Activated CD4-positive, alpha-beta T cell treated with anti-CD3 and anti-CD28 coated beads for 1 hour (primary cell): ENCODE data around the gene TRAPPC10.

Experiments used
- DNase-seq: peaks from one replicate; pipeline ENCODE4 v3.0.0-alpha.2; 2020

Gene TRAPPC10

DNA sequence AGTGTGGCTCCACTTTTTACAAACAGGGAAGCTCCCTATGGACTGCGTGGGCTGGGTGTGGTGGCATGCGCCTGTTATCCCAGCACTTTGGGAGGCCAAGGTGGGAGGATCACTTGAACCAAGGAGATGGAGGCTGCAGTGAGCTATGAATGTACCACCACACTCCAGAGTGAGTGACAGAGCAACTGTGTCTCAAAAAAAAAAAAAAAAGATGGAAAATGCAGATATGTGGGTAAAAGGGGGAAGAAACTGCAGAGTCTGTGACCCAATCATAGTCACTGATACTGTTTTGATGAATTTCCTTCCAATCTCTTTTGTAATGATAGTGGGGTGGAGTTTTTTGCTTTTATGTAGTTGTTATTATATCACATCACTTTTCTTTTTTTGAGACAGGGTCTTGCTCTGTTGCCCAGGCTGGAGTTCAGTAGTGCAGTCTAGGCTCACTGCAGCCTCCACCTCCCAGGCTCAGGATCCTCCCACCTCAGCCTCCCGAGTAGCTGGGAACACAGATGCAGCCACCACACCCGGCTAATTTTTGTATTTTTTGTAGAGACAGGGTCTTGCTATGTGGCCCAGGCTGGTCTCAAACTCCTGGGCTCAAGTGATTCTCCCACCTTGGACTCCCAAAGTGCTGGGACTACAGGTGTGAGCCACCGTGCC is 8.7 kb upstream of the TRAPPC10 start:
- no peak for DNase-seq

DNA sequence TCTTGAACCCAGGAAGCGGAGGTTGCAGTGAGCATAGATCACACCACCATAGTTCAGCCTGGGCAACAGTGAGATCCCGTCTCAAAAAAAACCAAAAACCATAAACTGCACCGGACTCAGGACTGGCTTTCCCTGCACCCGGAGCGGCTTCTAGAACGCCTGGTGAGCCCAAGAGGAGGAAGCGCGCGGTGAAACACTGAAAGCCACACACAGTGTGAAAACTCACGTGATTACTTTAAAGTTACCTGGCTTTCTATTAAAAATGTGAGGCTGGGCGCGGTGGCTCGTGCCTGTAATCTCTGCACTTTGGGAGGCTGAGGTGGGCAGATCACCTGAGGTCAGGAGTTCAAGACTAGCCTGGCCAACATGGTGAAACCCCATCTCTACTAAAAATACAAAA is 7.0 kb upstream of the TRAPPC10 start:
- DNase-seq = no peak

DNA sequence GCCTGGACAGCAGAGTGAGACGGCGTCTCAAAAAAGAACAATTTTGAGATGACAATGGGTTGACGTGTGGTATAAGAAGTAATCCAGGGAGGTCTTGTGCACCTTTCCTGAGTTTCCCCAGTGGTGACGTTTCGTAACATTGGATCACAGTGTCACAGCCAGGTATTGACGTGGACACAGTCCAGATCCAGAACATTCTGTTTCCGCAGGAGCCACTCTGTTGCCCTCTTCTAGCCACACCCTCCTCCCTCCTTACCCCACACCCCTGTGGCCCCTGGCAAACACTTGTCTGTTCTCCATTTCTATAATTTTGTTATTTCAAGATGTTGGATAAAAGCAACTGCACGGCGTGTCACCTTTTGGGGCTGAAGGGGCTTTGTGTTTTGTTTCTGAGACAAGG is 6.5 kb upstream of the TRAPPC10 start:
- DNase-seq = no peak

DNA sequence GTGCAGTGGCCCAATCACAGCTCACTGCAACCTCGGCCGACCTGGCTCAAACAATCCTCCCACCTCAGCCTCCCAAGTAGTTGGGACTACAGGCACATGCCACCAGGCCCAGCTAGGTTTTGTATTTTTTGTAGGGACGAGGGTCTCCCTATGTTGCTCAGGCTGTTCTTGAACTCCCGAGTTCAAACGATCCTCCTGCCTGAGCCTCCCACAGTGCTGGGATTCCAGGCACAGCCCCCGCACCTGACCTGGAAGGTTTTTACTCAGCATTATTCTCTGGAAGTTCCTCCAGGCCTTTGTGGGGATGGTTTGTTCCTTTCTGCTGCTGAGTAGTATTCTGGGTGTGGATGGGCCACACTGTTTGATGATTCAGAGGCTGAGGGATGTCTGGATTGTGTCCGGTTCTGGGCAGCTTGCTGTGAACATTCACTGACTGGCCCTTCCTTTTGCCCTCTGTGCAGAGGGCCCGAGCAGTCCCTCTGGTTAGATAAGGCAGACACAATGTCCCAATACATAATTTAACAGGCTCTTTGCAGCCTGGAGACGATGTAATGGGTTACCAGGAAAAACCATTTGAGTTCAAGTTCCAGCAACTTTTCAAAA is 6.0 kb upstream of the TRAPPC10 start:
- DNase-seq = no peak

DNA sequence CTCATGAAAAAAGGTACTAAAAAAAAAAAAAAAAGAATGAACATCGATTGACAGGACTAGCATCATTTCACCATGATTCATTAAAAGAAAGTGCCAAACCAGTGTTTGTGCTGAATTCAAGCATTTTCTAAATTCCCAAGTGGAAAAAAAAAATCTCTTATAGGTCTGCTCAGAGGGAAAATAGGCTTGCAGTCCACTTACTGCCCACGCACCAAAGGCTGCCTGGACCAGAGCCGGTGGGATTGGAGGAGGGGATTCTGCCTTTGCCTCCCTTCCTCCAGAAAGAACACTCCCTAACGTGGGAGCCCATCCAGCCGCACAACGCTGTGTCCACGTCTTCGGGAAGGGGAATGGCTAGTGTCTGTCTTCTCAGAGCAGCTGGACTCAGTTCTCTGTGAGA is 5.5 kb upstream of the TRAPPC10 start:
- DNase-seq = no peak

DNA sequence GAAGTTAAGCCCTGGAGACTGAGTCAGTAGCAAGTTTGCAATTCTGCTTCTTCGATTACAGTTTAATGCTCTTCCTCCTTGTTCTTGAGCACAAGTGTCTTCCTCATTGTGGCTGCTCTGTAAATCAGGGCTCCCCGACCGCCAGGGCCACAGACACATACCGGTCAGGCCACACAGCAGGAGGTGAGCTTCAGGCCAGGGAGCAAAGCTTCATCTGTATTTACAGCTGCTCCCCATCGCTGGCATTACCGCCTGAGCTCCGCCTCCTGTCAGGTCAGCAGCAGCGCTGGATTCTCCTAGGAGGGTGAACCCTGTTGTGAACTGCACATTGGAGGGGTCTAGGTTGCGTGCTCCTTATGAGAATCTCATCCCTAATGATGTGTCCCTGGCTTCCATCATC is 1.7 kb upstream of the TRAPPC10 start:
- no peak for DNase-seq

DNA sequence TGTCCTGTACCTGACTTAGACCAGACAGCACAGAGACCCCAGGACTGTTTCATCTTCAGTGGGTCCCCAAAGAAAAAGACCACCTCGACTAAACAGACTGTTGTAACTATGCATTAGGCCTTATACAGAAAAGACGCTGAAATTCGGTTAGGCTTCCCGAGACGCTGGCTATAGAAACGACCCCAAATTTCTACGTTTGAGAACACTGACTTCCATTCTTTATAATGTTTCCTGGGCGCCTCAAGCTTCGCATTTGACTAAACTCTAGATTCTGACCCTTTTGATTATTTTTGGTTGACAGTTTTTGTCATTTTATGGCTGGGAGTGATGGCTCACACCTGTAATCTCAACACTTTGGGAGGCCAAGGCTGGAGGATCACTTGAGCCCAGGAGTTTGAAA is 986 bp upstream of the TRAPPC10 start:
- DNase-seq = no peak

DNA sequence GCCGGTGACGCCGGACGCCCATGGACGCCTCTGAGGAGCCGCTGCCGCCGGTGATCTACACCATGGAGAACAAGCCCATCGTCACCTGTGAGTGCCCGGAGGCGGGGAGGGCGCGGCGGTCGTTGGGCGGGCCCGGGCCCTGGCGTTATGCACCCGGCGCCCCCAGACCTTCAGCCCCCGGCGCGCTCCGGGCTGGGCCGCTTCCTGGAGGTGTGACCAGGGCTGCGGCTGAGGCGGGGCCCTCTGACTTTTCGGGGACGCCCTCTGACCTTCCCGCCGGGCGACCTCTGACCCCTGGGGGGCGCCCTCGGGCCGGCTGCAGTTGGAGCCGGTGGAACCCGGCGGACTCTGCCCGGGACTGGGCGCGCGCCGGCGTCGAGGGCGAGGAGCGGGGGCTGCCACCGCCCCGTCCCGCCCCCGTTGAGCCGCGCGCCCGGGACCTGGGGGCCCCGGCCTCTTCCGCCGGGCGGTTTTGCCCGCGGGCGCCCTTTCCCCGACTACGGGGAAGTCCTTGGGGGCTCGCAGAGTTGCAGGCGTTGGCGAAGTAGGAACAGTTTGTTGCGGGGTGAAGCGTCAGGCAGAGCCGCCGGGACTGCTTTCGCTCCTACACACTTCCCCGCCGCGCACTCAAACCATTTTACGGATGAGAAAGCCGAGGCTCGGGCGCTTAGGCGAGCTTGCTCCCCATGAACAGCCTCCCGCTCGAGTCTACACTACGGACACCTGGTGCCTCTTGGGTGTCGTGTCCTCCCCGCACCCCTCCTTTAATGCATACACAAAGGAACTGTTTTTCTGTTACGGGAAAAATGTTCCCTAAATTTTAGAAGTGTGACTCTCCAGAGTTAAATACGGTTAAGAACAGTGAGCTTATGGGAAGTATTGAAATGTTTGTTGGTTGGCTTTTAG is 618 bp downstream of the TRAPPC10 start:
- peak; percentile 75 for DNase-seq

DNA sequence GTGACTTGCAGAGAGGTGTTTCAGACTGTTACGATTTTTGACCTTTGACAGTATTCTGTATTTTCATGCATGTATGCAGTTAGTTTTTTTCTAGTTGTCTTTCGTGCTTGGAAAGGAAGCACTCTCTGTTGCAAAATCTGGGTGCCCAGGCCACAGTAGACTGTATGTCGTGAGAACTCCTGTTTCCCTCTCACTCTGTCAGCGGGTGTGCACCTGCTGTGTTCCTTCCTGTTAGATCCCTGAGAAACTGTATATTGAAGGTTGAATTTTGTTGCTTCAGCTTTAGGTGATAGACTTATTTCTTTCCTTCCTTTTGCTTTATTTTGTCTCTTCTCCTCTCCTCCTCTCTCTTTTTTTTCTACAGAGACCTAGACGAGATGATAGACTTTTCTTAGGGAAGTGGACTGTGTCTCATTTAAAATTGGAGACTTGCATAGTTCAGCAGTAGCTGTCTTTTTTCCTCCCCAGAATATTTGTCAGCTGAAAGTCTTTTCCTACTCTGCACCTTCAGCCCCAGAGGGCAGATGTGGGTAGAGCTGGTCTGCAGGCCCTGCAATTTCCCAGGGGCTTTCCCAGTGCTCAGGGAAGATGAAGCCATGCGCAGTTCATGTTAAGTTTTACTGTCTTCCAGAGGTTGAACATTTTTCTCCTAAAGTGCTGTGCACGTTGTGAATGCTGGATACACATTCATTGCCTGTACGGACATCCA is 1.4 kb downstream of the TRAPPC10 start:
- no peak for DNase-seq

DNA sequence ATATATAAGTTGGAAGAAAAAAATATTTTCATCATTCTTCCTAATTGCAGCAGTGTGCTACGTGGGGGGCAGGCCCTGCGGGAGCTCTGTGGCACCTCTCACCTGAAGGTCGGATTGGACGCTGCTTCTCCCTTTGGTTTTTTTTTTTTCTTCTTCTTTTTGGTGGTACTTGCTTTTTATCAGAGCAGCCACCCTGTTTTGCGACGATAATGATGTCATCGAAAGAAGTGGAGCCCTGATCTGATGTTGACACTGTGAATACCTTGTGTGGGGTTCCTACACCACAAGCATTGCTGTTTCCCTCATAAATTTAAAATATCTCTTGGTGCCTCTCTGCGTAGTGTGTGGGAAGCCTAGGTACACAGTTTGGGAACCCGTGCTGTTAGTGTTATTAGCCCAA is 5.5 kb downstream of the TRAPPC10 start:
- DNase-seq = no peak

DNA sequence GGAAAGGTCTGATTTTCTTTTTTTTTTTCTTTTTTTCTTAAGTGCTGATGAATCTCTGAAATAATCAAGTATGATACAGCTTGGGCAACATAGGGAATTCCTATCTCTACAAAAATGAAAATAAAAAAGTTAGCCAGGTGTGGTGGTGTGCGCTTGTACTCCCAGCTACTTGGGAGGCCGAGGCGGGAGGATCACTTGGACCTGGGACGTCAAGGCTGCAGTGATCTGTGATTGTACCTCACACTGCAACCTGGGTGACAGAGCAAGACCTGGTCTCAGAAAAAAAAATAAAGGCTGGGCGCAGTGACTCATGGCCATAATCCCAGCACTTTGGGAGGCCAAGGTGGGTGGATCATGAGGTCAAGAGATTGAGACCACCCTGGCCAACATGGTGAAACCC is 6.0 kb downstream of the TRAPPC10 start:
- no peak for DNase-seq

DNA sequence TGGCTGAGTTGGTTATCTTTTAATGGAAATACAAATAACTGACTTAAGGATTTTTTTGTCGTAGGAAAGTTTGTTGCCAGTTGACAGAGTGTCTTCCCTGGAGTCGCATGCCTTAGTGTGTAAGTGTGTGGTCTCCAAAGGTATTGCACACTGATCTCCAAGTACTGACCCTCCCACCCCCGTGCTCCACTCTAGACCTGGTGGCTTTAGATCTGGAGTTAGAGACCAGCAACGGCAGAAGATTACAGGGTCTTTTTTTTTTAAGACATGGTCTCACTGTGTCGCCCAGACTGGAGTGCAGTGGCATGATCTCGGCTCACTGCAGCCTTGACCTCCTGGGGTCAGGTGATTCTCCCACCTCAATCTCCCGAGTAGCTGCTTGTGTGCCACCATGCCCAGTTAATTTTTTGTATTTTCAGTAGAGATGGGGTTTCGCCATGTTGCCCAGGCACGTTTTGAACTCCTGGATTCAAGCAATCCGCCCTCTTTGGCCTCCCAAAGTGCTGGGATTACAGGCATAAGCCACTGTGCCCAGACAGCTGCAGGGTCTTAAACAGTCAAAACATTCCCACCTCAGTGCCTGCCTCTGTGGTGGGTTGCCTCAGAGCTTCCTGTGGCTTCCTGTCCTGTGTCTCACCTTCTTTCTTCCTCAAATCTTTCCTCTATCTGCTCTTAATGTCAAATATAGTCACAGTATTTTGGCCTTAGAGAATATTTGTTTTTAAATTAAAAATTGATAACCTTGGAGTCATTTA is 6.9 kb downstream of the TRAPPC10 start:
- DNase-seq = no peak

DNA sequence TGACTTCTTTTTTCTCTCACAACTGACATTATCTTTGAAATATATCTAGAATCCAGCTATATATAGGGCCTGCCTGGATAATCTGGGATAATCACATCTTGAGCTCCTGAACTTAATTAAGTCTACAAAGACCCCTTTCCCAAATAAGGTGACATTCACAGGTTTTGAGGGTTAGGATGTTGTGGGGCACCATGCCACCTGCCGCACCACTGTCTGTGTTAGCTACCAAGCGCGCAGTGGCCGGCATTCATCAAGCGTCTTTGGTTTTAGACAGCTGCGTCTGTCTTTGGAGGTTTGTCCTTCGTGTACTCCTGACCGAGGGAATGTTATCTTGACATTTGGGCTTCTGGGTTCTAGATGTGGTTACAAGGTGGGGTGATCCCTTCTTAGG is 7.5 kb downstream of the TRAPPC10 start:
- DNase-seq = no peak

DNA sequence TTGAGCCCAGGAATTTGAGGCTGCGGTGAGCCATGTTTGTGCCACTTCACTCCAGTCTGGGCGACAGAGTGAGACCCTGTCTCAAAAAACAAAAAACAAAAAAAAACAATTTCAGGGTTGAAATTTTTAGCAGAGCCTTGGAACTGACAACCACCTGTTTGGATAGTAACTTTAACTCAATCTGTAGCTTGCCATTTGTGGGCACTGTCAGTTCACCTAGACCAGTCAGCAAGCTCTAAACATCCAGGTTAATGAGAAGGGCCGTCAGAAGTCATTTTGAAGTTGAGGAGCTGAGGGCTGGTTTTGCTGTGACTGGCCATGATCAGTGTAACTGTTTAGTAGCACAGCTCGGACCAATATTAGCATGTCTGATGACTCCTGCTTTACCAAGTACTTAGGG is 8.4 kb downstream of the TRAPPC10 start:
- DNase-seq = no peak

DNA sequence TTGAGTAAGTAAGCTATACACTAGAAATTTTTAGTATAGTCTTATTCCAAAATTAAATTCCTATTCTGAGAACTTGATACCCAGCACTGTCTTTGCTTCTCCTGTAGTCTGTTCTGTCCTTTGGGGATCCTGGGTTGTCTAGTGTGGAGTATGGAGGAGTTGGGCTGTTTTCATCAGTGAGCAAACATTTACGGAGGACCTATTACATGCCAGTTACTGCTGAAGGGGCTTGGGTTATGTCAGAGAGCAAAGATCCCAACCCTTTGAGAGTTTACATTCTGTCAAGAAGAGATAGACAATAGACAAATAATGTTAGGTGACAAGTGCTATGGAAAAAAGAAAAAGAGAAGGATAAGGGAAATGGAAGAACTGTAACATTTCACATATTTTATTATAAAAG is 9.0 kb downstream of the TRAPPC10 start:
- no peak for DNase-seq

DNA sequence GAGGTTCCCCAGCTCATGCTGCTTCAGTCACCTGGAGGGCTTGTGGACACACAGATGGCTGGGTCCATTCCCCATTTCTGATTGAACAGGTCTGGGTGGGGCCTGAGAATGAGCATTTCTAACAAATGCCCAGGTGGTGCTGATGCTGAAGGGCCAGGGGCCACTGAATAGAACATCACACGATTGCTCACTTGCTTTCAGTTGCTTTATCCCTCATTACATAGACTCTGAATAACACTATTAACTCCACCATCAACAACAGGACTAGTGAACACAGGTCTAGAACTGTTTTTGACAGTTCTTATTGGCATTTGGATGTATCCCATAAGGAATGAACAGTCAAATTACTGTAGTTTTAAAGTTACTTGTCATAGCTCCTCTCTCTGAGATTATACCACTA is 12.1 kb downstream of the TRAPPC10 start:
- DNase-seq = no peak

DNA sequence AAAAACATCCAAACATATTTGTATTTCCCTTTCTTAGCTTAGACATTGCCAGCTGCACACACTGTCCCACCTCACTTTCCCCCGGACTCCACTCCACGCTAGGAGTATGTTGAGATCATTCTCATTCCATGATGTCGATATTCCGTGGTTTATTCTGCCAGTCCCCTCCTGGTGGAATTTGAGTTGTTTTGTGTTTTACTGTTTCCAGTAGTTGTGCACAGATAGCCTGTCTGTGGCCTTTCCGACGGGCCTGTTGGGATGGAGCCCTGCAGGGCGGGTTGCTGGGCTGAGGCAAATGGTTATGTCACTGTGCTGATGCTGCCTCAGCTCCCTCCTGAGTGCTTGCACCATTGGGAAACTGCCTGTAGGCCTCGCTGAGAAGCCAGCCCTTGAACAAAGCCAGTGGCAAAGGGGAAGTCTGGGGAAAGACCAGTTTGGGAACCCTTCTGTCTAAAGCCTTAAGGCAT is 12.8 kb downstream of the TRAPPC10 start:
- no peak for DNase-seq

DNA sequence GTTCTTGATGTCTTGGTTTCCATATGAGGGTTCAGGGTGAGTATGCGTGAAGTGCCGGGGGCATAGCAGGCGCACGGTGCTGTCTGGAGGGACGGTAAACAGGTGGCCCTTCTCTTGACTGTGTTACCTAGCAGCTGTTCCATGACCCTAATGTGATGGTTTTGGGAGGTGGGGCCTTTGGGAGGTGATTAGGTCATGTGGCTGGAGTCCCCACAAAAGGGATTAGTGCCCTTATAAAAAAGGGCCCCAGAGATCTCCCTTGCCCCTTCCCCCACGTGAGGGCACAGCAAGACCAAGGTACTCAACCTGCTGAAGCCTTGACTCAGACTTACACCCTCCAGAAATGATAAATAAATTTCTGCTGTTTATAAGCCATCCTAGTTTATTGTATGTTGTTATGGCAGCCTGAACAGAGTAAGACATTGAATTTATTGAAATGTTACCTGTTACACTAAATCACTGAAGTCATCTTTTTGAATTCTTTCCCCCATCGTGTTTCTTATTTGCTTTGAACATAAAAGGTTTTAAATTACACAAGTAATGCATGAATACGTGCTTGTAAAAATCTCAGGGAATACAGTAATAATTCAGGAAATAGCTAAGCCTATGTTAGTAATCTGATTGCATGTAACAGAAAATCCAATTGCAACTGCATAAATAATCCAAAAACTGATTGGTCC is 15.6 kb downstream of the TRAPPC10 start:
- no peak for DNase-seq

DNA sequence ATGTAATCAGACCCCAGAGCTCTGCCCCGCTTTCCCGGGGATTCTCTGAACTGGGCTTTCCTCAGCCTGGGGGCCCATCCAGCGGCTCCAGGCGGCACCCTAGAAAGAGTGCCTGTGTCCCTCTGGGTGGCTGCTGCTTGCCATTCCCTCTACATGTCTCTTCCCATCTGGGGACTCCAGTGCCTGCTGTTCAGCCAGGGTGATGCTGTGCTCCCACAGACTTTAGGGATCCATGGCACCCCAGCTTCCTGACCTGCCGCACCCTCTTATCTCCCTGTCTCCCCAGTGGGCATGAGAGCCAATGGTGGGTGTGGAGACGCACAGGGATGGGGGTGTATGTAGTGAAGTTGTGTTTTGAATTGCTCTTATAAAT is 16.2 kb downstream of the TRAPPC10 start:
- no peak for DNase-seq

DNA sequence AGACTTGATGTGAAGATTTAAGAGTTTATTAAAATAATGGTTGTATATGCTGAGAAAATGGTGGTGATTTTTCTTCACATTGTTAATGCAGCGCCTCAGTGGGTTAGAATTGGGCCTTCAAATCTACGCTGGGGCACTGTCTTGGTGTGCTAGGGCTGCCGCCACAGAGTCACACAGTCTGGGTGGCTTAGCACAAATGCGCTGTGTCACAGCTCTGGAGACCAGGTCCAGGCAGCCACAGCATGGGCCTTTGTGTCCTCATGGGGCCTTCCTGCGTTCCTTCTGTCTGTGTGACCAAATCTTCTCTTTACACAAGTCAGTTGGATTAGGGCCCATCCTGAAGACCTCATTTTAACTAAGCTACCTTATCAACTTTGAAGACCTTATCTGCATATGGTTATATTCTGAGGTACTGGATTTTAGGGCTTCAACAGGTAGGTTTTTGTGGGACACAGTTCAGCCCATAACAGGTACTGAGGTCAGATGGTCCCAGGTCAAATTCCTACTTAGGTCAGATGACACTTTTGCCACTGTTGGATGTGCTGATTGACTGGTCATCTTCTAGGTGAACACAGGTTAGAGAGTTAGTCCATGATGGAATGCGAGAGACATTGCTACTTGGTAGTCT is 17.5 kb downstream of the TRAPPC10 start:
- no peak for DNase-seq

DNA sequence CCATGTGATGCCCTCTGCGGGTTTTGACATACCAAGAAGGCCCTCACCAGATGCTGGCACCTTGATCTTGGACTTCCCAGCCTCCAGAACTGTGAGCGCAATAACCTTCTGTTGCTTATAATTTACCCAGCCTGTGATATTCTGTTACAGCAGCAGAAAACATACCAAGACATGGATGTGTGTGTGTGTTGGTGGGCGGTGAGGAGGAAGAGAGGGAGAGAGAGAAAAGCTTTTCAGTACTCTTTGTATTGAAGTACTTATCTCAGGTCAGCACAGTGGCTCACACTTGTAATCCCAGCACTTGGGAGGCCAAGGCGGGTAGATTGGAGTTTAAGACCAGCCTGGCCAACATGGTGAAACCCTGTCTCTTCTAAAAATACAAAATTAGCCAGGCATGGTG is 23.1 kb downstream of the TRAPPC10 start:
- no peak for DNase-seq

DNA sequence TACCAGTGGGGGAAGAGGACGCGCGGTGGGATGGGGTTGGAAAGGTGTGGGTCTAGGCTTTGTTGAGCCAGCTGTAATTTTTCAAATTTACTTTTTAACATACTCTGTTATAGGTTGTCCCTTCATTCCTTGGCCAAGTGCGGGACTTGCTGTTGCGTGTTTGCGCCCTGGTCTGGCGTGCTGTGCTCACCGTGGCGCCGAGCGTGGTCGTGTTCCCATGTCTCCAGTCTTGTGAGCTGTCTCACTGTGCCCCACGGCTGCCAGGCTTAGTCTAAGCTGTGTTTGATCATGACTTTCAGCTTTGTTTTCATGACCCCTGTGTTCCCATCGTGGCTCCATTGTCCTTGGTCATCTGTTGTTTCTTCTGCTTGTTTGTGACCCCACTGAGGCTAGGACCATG is 26.0 kb downstream of the TRAPPC10 start:
- no peak for DNase-seq
